OCI-LY3 (cell line): Measurements from ENCODE around the gene DOCK2.
A peak's percentile ranks its signal among the peaks of the same experiment; 100 is the strongest.

ENCODE experiments used
- EZH2phosphoT487 ChIP-seq: fragments of 200-600 bp; shearing (Covaris generic); IDR thresholded peaks from 2 replicates; pipeline ENCODE4 v1.6.1; 2018; ENCODE audit warnings: antibody characterized with exemption, mixed run types, low read depth
- TF ChIP-seq, protein P1 (sequence below): fragments of 200-600, 300-600 bp; sonication (generic); IDR thresholded peaks from 2 replicates; pipeline ENCODE4 v1.5.1; 2014; ENCODE audit warnings: antibody characterized with exemption, low read length, low read depth

- TF ChIP-seq, protein P1, sequence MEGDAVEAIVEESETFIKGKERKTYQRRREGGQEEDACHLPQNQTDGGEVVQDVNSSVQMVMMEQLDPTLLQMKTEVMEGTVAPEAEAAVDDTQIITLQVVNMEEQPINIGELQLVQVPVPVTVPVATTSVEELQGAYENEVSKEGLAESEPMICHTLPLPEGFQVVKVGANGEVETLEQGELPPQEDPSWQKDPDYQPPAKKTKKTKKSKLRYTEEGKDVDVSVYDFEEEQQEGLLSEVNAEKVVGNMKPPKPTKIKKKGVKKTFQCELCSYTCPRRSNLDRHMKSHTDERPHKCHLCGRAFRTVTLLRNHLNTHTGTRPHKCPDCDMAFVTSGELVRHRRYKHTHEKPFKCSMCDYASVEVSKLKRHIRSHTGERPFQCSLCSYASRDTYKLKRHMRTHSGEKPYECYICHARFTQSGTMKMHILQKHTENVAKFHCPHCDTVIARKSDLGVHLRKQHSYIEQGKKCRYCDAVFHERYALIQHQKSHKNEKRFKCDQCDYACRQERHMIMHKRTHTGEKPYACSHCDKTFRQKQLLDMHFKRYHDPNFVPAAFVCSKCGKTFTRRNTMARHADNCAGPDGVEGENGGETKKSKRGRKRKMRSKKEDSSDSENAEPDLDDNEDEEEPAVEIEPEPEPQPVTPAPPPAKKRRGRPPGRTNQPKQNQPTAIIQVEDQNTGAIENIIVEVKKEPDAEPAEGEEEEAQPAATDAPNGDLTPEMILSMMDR = peak; percentile 33
- TF ChIP-seq EZH2phosphoT487 = no peak
Observed at GRCh38 chr5:169701910-169702451, 64.9 kb downstream of the DOCK2 start.
